COR-L47 (cell line): ENCODE measurements around the gene EIF3D.

ENCODE experiments used
- DNase-seq: peaks from one replicate; lab custom pipeline; 2025; lab: John Stamatoyannopoulos, UW

The EIF3D gene

GRCh38 chr22:36528795-36529751 is at the start of gene EIF3D:
Gene EIF3D, minus strand, starts transcription at chr22:36529166. Its CDS starts 3,045 bp downstream, at chr22:36526121.
- DNase-seq = peak; percentile 100

GRCh38 chr22:36578619-36579018 is 49.7 kb upstream of the EIF3D start:
- no peak for DNase-seq

GRCh38 chr22:36577019-36577418 is 48.1 kb upstream of the EIF3D start:
- no peak for DNase-seq

GRCh38 chr22:36574728-36575127 is 45.8 kb upstream of the EIF3D start:
- no peak for DNase-seq

- DNase-seq = no peak
Measured at GRCh38 chr22:36573815-36574363, 44.9 kb upstream of the EIF3D start.

GRCh38 chr22:36571991-36572390 is 43.0 kb upstream of the EIF3D start:
- no peak for DNase-seq

- DNase-seq = no peak
Measured at GRCh38 chr22:36569999-36570398, 41.0 kb upstream of the EIF3D start.

- no peak for DNase-seq
Measured at GRCh38 chr22:36568846-36569245, 39.9 kb upstream of the EIF3D start.

GRCh38 chr22:36566720-36567119 is 37.8 kb upstream of the EIF3D start:
- DNase-seq = no peak

- DNase-seq = no peak
Measured at GRCh38 chr22:36565686-36566085, 36.7 kb upstream of the EIF3D start.

- no peak for DNase-seq
Measured at GRCh38 chr22:36565159-36565507, 36.2 kb upstream of the EIF3D start.

GRCh38 chr22:36564422-36565158 is 35.6 kb upstream of the EIF3D start:
- DNase-seq = no peak

- DNase-seq = no peak
Measured at GRCh38 chr22:36563898-36564297, 34.9 kb upstream of the EIF3D start.

- no peak for DNase-seq
Measured at GRCh38 chr22:36563444-36563843, 34.5 kb upstream of the EIF3D start.

GRCh38 chr22:36563001-36563400 is 34.0 kb upstream of the EIF3D start:
- no peak for DNase-seq

- DNase-seq = no peak
Measured at GRCh38 chr22:36562261-36562835, 33.4 kb upstream of the EIF3D start.

GRCh38 chr22:36561291-36561811 is 32.4 kb upstream of the EIF3D start:
- no peak for DNase-seq

GRCh38 chr22:36560001-36560400 is 31.0 kb upstream of the EIF3D start:
- DNase-seq = no peak

GRCh38 chr22:36554098-36554497 is 25.1 kb upstream of the EIF3D start:
- no peak for DNase-seq

GRCh38 chr22:36552289-36552688 is 23.3 kb upstream of the EIF3D start:
- DNase-seq = no peak

- DNase-seq = peak; percentile 18
Measured at GRCh38 chr22:36550701-36551495, 21.9 kb upstream of the EIF3D start.
